ENCODE data around the gene SLC38A3.
"Not testable (repeated sequence)": the region's sequence is repeated elsewhere in the genome, so short reads cannot be mapped to it uniquely, and the experiment has no call there.

Gene SLC38A3

DNA sequence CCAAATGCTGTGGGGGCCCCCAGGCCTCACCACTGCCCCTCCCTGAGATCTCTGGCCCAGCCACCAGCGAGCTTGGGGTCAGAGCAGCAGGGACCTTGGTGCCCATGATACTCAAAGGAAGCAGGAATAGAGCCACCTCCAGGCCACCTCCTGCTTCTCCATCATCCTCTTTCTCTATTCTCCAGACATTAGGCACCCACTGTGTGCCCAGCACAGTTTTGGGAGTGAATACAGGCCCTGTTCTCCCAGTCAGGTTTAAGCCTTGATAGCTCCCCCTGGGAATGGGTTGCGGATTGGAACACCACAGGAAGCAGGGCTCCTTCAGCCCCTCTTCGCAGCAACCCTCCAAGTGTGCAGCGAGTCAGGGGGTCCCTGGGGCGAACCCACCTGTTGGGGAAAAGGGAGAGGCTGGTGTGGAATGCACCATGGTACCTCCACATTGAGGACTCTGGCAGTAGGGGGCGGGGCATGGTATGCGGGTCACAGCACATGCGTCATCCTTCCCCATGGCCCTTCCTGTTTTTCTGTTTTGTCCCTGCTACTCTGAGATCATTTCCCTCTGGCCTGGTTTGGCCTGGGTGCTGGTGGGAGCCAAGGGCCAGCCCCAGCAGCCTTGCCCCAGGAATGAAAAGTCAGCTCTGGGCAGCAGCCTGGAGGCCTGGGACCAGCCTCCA is 49.6 kb downstream of the SLC38A3 start:
- DNase-seq (ENCODE audit: low spot score): no peak

DNA sequence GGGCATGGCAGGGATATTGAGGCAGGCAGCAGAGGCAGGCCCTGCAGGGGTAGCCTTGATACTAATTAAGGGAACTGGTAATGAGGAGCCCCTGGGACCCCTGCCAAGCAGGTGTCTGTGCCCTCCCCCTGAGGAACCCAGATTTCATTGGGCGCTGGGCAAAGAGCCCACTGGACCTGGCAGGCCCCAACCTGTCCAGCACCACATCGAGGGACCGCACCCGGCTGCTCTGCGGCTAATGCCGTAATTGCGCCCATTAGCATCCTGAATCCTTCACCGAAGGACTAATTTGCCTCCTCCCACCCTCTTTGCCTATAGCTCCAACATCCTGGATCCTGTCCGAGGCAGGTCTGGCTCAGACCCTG is 50.2 kb downstream of the SLC38A3 start:
- no peak for DNase-seq (ENCODE audit: low spot score)

DNA sequence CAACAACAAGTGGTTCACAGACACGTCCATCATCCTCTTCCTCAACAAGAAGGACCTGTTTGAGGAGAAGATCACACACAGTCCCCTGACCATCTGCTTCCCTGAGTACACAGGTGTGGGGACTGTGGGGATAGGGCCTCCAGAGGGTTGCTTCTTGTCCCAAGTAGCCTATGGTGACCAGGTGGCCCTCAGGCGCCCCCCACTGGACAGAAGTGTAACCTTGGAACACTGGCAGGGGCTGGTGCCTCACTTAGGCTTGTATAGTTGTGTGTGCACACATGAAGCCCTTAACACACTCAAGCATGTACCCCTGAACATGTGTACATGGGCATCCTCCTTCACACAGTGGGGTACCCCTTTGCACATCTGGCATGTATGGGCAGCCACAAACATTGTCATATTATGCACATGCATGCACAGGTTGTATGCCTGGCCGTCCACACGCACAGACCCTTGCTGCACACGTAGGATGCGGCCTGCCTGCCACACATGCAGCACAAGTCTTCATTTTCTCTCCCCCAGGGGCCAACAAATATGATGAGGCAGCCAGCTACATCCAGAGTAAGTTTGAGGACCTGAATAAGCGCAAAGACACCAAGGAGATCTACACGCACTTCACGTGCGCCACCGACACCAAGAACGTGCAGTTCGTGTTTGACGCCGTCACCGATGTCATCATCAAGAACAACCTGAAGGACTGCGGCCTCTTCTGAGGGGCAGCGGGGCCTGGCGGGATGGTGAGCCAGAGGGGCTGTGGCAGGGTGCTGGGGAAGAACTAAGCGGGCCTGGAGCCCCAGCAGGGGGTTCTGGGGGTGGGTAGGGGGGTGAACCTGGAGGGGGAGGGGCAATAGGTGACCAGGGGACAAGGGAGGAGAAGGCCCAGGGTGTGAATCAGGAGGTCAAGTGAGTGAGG is 52.2 kb downstream of the SLC38A3 start:
- no peak for DNase-seq (ENCODE audit: low spot score)

DNA sequence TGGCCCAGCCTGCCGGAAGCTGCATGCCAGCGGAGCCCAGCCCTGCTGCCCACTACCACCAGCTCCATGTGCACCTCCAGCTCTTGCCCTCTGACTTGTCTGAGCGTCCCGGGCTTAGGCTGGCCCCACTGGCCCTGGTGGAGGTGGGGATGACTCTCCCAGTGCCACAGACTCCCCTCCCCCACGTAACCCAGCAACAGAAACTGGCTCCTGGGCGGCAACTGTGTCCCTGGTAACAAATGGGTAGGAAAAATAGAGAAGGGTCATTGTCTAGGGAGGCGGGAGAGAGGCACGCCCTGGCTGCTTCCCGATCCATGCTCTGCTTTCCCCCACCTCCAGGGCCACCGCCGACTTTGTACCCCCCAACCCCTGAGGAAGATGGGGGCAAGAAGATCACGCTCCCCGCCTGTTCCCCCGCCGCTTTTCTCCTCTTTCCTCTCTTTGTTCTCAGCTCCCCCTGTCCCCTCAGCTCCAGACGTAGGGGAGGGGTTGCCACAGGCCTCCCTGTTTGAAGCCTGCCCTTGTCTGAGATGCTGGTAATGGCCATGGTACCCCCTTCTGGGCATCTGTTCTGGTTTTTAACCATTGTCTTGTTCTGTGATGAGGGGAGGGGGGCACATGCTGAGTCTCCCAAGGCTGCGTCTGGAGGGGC is 53.1 kb downstream of the SLC38A3 start:
- DNase-seq (ENCODE audit: low spot score): no peak

DNA sequence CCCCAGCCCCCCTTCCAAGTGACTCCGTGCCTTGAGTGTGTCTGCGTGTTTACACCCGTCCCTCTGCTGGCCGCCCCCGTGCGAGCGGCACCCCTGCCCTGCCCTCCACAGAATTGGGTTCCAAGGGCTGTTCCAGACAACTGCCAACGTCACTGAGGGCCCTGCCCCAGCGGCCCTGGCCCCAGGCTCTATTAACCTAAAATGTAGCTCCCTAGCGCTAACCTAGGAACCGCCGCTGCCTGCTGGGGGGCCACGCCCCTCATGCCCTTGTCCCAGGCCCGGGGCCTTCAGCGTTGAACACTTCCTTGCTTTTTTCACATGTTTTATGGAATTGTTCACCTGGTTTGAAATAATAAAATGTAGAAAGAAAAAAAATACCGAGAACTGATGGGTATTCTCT is 53.9 kb downstream of the SLC38A3 start:
- DNase-seq (ENCODE audit: low spot score): no peak

DNA sequence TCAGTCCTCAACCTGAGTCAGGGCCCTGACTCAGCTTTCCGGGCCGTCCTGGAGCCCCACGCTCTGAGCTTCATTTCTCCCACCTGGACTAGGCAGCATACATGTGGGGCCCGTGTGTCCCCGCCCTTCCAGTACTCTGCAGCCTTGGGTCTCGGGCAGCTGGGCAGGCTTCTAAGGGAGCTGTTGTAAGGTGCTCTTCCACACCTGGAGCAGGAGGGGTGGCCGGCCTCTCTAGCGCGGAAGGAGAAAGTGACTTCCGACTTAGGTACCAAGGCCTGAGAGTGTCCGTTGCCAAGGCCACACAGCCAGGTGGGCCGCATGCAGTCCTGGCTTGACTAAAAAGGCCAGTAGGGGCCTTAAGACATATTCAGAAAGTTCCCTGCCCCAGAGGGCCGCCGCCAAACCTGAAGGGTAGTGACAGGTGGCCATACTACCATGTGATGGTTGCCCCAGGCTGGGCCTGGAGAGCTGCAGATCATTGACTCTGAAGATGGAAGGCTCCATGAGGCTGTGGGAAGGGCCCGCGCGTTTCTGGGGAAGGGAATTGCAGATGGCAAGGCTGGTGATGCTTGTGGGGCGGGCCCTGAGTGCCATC is 54.5 kb downstream of the SLC38A3 start:
- no peak for DNase-seq (ENCODE audit: low spot score)

DNA sequence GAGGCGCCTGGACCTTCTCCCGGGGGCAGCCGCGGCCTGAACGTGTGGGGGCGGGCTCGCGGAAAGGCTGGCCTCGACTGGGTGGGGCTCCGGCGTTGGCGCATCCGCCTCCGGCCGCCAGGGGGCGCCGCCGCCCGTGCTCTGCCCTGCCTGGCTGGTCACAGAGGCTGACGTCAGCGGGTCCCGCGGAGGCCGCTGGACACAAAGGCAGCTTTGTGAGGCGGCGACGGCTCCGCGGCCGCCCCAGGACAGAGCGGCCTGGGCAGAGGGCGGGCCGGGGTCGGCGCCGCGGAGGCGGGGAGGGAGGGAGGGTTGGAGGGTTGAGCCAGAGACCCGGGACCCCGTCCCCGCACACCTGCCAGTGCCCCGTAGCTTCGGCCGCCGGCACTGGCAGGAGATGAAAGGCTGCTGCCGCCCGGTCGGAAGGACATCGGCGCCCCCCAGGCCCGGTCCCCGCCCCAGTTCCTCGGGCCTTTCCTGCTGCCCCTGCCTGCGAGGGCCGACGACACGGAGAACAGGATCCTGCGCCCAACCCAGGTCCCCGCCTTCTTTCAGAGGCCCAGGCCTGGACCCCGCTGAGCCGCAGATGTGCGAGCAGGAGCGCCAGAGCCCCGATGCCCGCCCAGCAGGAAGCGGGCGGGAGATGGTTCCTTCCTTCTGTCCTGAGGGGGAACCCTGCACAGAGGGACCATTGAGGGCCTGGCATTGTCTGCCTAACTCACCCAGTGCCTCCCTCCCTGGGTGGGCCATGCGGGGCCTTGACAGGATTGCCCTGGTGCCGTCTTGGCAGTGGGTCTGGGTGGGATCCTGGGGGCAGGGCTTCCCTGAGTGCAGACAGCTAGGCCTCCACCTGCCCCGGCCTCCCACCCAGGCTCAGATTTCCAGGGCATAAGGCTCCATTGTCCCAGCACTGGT is 55.2 kb downstream of the SLC38A3 start:
- DNase-seq (ENCODE audit: low spot score): peak; percentile 91

DNA sequence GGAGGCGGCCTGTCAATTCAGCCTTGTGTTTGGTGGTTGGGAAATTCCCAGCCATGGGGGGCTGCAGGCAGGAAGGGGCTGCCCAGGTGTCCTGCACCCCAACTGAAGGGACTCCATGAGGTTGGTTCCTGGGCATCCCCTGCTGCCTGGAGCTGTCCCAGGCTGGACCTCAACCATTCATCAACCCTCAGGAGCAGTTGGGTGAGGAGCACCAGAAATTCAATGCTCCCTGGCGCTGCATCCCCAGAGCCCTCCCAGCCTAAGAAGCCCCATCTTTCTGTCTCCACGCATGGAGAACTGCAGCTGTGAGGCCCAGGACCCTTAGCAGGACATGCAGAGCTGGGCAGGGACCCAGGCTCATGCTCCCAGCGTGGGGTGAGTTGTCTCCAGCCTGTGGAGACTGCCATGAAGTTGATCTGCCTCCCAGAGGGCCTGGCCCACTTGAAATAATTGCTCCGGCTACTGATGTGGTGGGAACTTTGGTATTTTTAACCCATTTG is 55.9 kb downstream of the SLC38A3 start:
- no peak for DNase-seq (ENCODE audit: low spot score)

DNA sequence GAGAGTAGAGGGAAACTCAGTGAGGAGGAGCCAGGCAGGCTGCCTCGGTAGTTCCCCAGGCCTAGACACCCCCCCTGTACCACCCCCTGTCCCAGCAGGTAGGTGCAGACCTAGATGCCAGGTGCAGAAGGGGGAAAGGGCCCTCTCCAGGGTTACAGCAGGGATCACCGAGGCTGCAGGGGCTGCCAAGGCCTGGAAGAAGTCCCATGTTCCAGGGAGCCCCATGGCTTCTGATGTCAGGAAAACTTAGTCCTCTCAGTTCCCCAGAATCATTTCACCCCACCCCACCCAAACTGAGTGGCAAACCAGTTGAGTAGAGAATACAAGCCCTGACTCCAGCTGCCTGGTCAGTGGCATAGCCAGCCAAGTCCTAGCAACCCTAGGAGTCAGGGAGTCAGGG is 56.4 kb downstream of the SLC38A3 start:
- no peak for DNase-seq (ENCODE audit: low spot score)

DNA sequence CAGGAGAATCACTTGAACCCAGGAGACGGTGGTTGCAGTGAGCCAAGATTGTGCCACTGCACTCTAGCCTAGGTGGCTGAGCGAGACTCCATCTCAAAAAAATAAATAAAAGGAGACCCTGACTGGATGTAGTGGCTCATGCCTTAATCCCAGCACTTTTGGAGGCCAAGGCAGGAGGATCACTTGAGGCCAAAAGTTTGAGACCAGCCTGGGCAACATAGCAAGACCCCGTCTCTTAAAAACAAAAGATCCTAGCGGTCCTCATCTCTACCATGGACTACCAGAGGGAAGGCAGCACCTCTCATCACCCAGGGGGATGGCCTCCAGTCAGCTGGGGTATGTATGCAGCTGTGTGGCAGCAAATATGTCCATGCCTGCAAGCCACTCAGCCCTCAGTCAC is 57.1 kb downstream of the SLC38A3 start:
- DNase-seq (ENCODE audit: low spot score): not testable (repeated sequence)

DNA sequence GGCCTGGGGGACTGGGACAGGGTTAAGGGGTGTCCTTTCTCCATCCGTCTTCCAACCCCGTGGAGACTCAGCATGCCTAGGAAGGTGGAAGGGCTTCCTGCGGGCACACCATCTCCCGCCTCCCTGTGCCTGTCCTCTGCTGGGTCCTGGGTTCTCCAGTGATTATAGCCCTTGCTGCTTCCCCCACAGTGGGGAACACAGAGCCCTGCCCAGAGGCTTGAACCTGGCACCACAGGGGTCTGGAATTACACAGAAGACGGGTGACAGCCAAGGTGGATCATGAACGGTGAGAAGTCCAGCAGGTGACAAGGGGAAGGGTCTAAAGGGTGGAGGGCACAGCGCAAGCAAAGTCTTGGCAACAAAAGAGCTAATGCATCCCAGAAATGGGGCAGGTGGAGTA is 57.7 kb downstream of the SLC38A3 start:
- no peak for DNase-seq (ENCODE audit: low spot score)

DNA sequence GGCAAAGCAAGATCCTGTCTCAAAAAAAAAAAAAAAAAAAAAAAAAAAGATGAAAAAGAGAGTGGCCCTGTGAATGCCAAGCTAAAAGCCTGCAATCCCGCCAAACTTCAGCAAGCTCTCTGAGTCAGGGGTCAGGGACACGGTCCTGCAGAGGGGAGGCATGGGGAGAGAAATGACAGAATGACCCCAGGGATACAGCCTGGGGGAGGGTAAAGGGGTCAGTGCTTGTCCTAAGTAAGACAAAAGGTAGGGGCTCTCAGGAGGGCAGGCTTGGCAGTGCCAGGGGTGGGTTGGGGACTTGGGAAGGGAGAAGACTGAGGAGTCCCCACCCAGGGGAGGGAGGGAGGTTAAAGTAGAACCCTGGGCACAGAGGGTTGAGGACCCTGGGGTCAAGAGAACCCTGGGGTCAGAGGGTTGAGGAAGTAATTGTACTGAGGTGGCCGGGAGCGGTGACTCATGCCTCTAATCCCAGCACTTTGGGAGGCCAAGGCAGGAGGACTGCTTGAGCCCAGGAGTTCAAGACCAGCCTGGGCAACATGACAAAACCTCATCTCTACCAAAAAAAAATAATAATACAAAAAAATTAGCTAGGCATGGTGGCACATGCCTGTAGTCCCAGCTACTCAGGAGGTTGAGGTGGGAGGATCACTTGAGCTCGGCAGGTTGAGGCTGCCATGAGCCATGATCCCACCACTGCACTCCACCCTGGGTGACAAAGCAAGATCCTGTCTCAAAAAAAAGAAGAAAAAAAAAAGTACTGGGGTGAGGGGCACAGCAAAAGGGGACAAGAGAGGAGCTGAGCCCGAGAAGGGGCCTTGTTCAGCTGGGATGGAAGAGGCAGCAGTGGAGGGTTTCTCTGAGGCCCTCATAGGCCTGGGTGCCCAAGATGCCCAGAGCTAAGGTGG is 58.7 kb downstream of the SLC38A3 start:
- DNase-seq (ENCODE audit: low spot score): no peak

DNA sequence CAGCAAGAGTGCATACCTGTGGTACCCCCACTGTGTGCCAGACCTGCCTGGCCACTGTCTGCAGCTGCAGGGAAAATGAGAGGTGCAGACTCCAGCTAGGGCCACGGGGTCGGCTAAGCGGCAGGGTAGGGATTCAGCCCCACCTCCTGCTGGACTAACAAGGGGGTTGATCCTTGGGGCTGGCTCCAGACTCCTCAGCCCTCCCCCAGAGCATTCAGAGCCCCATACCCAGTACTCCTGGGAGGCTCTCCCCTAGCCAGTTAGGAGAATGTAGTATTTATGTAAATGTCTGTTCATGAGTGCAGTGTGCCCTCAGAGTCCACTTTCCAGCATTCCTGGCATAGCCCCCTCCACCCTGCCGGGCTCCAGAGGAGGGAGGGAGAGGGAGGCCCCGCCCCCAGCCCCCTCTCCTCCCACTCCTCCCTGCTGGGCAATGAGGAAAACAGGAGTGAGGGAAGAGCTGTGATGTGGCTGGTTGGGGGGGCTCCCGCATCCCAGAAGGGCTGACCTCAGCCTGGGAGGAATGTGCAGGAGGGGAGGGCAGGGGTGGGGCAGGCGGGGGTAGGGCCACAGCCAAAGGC is 59.4 kb downstream of the SLC38A3 start:
- DNase-seq (ENCODE audit: low spot score): peak; percentile 85

DNA sequence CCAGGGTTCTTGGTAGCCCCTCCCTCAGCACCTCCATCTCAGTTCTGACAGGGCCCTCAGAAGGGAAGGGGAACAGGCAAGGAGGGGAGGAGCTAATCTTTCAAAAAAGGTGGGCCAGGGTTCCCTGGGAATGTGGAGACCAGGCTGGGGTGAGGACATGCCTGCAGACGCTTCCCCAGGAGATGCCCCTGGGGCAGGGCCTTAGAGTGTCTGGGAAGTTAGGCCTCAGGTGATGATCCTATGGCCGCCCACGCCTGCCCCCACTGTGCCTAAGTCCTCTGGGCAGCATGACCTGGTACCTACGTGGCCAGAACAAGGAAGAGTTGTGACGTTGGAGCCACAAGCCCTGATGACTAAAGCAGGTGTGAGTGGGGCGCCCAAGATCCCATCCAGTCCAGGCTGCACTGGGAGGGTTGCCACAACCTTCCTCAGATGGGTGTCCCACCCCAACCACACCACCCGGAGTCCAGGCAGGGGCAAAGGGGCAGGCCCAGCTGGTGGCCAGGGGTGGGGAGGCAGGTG is 60.0 kb downstream of the SLC38A3 start:
- DNase-seq (ENCODE audit: low spot score): peak; percentile 71

DNA sequence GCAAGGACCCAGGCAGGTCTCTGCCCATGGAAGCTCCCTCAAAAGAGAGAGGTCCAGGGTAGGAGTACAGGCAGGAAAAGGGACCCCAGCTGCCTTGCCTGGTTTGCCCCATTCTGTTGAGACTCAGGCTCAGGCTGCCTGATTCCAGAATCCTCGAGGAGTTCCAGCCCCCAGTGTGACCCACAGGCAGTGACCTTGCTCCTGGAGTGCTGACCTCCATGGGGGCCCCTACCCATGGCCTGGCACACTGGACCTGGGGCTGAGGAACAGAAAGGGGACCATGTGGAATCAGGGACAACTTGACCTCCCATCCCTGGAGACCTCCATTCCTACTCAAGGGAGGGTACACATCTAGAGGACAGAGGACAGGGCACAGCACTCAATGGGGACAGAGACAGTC is 60.5 kb downstream of the SLC38A3 start:
- no peak for DNase-seq (ENCODE audit: low spot score)

DNA sequence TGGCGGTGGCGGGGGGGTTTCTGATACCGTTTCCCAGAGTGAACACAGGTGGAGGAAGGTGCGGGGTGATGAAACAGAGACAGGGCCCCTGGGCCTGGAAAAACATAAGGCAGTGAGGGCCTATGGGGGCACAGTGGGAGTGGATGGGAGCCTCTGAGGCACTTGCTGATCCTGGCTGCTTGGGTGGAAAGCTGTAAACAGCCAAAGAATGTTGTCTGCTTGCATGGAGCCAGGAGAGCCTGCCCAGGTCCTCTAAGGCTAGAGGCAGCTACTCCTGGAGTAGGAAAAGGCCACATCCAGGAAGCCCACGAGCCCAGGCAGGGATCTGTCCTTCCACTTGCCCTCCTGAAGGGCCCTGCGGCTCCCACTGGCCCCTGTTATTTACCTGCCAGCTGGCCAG is 60.9 kb downstream of the SLC38A3 start:
- DNase-seq (ENCODE audit: low spot score): no peak

DNA sequence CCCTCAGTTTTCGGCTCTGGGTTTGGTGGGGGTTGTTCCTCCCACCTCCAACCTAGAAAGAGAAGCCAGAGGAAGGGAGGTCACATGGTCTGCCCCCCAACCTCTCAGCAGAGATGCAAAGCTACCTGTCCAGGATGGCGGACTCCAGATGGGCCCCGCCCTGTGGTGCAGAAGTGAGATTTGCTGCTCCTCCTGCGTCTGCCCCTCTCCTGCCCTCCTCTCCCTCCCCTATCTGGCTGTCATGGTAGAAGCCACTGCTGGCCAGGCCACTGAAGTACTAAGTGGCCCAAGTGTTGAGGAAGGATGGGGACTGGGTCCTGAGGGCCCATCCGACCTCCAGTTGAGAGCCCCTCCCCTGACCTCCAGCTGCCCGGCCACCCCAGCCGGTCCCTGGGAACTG is 61.8 kb downstream of the SLC38A3 start:
- no peak for DNase-seq (ENCODE audit: low spot score)

DNA sequence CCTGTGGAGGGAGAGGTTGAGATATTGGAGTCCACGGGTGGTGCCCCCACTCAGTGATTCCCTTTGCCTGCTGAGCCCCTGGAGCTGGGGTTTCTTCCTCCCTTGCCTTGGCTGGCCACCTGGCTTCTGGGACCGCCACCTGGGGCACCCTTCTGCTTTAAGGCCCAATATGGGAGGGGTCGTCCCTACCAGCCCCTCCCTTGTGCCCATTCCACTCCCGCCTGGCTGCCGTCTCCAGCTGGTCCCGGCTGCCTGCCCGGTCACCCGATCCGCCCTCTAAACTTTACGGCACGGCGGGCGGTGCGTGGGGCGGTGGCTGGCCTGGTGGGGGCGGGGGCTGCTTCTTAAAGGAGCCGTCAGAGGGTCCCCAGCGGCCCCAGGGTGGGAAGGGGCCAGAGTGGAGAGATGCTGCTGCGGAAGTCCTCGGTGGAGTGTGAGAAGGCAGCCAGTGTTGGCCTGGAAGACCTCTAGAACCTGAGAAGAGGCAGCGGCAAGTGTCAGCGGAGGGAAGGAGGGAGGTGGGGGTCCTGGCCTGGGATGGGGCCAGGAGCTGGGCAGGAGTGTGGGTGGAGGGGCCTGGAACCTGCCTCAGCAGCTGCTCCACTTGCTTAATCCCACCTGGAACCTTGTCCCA is 62.3 kb downstream of the SLC38A3 start:
- no peak for DNase-seq (ENCODE audit: low spot score)

DNA sequence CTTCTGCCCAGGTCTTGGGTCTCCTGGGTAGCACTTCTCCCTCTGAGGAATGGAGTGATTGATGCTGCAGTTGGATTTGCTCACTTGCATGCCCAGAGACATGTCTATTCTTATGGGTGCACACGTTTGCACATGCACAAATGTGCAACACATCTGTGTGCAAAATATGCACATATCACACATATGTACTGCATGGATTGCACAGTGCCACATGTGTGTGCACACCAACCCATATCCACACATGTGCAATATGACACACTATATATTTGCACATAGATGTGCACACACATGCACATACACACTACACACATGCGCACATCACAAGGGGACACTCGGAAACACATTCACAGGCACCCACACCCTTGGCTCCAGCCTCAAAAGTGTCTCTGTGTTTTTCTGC is 63.2 kb downstream of the SLC38A3 start:
- no peak for DNase-seq (ENCODE audit: low spot score)

Data from LoVo (cell line).